ENCODE data around the gene PLA2G4B. TPM values are rescaled to one million over a fixed set of nuclear protein-coding genes. Genes with fewer than 3 reads are reported as not detected.
"Not testable (repeated sequence)": the region's sequence is repeated elsewhere in the genome, so short reads cannot be mapped to it uniquely, and the experiment has no call there.

Gene PLA2G4B
- total and polyA plus RNA-seq, 2 experiments from 2014 or later: 2.7 to 19.6 TPM

DNA sequence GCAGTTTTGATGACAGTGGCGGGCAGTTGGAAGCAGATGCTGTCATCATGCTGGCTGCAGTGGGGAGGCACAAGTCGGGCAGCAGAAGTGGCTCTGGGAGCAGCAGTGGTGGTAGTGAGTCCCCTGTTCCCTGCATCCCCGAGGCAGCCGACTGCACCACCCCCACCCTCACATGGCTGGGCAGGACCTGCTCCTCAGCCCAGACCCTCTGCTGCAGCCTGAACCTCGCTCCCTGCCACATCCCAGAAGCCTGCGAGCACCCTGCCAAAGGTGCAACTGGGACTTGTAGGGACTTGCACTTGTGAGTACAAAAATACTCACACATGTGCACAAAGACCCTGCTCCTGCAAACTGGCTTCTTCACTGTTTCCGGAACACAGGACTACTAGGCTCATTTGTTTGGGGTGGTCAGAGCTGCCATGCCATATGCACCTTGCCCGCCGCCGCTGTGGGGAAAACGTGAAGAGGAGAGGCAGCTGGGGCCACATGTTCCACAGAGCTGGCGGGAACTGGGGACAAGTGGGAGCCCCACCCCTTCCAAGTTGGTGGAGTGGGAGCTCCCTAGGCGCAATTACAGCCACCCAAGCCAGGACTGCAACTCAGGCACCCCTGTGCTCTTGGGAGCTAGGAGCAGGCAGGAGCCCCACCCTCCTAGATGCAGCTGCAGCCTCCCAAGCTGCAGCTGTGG lies 8.5 kb upstream of the PLA2G4B start:
- Histone ChIP-seq H3K9me3 (ENCODE audit: low read depth) (no peaks in the 10 kb centered on the region), H3K4me1 (ENCODE audit: insufficient read depth) (peaks cover 10% of the 10 kb centered on the region), H4K20me1 (ENCODE audit: insufficient read depth, poor library complexity, severe bottlenecking) (no peaks in the 10 kb centered on the region), H3K4me2 (no peak overlapping the region), H3K79me2 (peaks cover 5% of the 10 kb centered on the region), H3K9me2 (replicated peaks; ENCODE audit: insufficient read depth) (no peaks in the 10 kb centered on the region), H2AFZ (no peak overlapping the region), H3K27me3 (no peaks in the 10 kb centered on the region), H3K36me3 (replicated peaks; ENCODE audit: insufficient read depth, low read depth) (no peaks in the 10 kb centered on the region), H3K27ac (no peak overlapping the region), H3K4me3 (no peak overlapping the region)
- TF ChIP-seq EZH2 (IDR thresholded peaks at IDR 0.05; ENCODE audit: borderline replicate concordance) (no peak), EZH2phosphoT487 (IDR thresholded peaks at IDR 0.05; ENCODE audit: low read depth, severe bottlenecking, unreplicated experiment) (no peak), CTCF (IDR thresholded peaks at IDR 0.05; ENCODE audit: poor library complexity) (no peak)
- WGBS (ENCODE audit: low lambda C conversion rate, missing lambda C conversion rate): 95% methylated on average over 12 of the region's 13 CpGs
- DNase-seq (ENCODE audit: low spot score): no peak

- H3K4me2 ChIP-seq; H3K36me3 ChIP-seq (replicated peaks; ENCODE audit: insufficient read depth, low read depth); H3K27ac ChIP-seq; H2AFZ ChIP-seq; DNase-seq (ENCODE audit: low spot score); H4K20me1 ChIP-seq (ENCODE audit: insufficient read depth, poor library complexity, severe bottlenecking); H3K27me3 ChIP-seq; H3K4me3 ChIP-seq; H3K9me2 ChIP-seq (replicated peaks; ENCODE audit: insufficient read depth); H3K79me2 ChIP-seq; H3K9me3 ChIP-seq (ENCODE audit: low read depth): not testable (repeated sequence)
- 96% methylated on average over 4 of the region's 4 CpGs for WGBS (ENCODE audit: low lambda C conversion rate, missing lambda C conversion rate)
- peaks cover 10% of the 10 kb centered on the region for H3K4me1 ChIP-seq (ENCODE audit: insufficient read depth)
These were observed 7.4 kb upstream of the PLA2G4B start for GRCh38 chr15:41831291-41831690.

DNA sequence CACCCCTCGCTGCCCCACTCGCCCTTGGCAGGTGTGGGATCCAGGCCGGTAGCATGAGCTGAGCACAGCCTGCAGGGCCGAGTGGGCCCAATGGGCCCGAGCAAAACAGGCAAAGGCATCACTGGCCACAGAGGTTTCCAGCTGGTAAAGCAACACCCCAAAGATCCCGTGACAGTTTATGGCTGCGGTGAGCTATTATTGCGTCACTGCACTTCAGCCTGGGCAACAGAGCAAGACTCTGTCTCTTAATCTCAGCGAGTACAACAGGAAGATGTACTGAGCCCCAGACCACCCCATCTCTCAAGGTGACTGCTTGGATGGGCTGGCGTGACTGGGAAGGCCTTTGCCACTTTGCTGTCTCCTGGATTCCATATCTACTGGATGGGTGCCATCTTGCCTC lies 6.4 kb upstream of the PLA2G4B start:
- no peaks in the 10 kb centered on the region for H3K27me3 ChIP-seq
- no peak overlapping the region for H3K4me3 ChIP-seq
- H3K79me2 ChIP-seq: peaks cover 5% of the 10 kb centered on the region
- no peaks in the 10 kb centered on the region for H3K9me2 ChIP-seq (replicated peaks; ENCODE audit: insufficient read depth)
- no peak overlapping the region for H2AFZ ChIP-seq
- WGBS (ENCODE audit: low lambda C conversion rate, missing lambda C conversion rate): 93% methylated on average over 10 of the region's 10 CpGs
- no peaks in the 10 kb centered on the region for H3K9me3 ChIP-seq (ENCODE audit: low read depth)
- no peaks in the 10 kb centered on the region for H3K36me3 ChIP-seq (replicated peaks; ENCODE audit: insufficient read depth, low read depth)
- DNase-seq (ENCODE audit: low spot score): no peak
- H3K27ac ChIP-seq: no peak overlapping the region
- peaks cover 9% of the 10 kb centered on the region for H3K4me1 ChIP-seq (ENCODE audit: insufficient read depth)
- H3K4me2 ChIP-seq: no peak overlapping the region
- H4K20me1 ChIP-seq (ENCODE audit: insufficient read depth, poor library complexity, severe bottlenecking): no peaks in the 10 kb centered on the region
- TF ChIP-seq EZH2phosphoT487 (IDR thresholded peaks at IDR 0.05; ENCODE audit: low read depth, severe bottlenecking, unreplicated experiment) (no peak), EZH2 (IDR thresholded peaks at IDR 0.05; ENCODE audit: borderline replicate concordance) (no peak), CTCF (IDR thresholded peaks at IDR 0.05; ENCODE audit: poor library complexity) (no peak)

DNA sequence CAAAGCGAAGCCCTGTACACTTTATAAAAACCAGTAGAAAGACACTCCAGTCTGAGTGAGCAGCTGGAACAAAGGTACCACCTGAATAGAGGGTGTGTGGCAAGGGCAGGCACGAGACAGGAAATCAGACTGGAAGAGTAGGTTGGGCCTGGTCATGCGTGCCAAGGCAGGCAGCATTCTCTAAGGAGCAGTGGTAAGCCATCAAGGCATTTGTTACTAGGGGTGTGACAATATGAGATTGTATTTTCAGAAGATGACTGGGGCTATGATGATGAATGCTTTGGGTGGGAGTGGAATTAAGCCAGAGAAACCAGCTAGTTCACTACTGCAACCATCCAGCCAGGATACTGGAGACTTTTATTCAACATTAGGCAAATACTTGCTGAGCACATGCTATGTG lies 5.8 kb upstream of the PLA2G4B start:
- Histone ChIP-seq H3K9me3 (ENCODE audit: low read depth) (no peaks in the 10 kb centered on the region), H2AFZ (no peak overlapping the region), H3K36me3 (replicated peaks; ENCODE audit: insufficient read depth, low read depth) (no peaks in the 10 kb centered on the region), H3K79me2 (peaks cover 5% of the 10 kb centered on the region), H3K27ac (no peak overlapping the region), H3K4me3 (no peak overlapping the region), H3K27me3 (no peaks in the 10 kb centered on the region), H4K20me1 (ENCODE audit: insufficient read depth, poor library complexity, severe bottlenecking) (no peaks in the 10 kb centered on the region), H3K4me2 (no peak overlapping the region), H3K9me2 (replicated peaks; ENCODE audit: insufficient read depth) (no peaks in the 10 kb centered on the region), H3K4me1 (ENCODE audit: insufficient read depth) (peaks cover 7% of the 10 kb centered on the region)
- 88% methylated on average over 3 of the region's 3 CpGs for WGBS (ENCODE audit: low lambda C conversion rate, missing lambda C conversion rate)
- TF ChIP-seq CTCF (IDR thresholded peaks at IDR 0.05; ENCODE audit: poor library complexity): no peak
- TF ChIP-seq EZH2 (IDR thresholded peaks at IDR 0.05; ENCODE audit: borderline replicate concordance): no peak
- TF ChIP-seq EZH2phosphoT487 (IDR thresholded peaks at IDR 0.05; ENCODE audit: low read depth, severe bottlenecking, unreplicated experiment): no peak
- no peak for DNase-seq (ENCODE audit: low spot score)
